DND-41 (cell line): Measurements from ENCODE around the gene LOX.
"Not testable (repeated sequence)": the region's sequence is repeated elsewhere in the genome, so short reads cannot be mapped to it uniquely, and the experiment has no call there.

Experiments used
- ATAC-seq: fragments of 200-7000 bp; cut with Tn5 transposase; 3 replicates; pipeline ENCODE4 v1.9.1; 2021; ENCODE audit warnings: low read depth; ENCODE audit not compliant: insufficient read depth
- DNase-seq: peaks from one replicate; pipeline ENCODE4 v3.0.0-alpha.2; 2020
- H2AFZ ChIP-seq: 2 replicates; pipeline ENCODE4 v1.6.0; 2012; ENCODE audit warnings: low read depth, low read length
- H3K27ac ChIP-seq: 2 replicates; pipeline ENCODE4 v1.5.1; 2012; ENCODE audit warnings: low read length, inconsistent platforms
- H3K27me3 ChIP-seq: fragments of 200-600 bp; sonication (generic); 2 replicates; pipeline ENCODE4 v1.6.0; 2012; ENCODE audit warnings: low read length, mild to moderate bottlenecking, inconsistent platforms; ENCODE audit not compliant: insufficient read depth, poor library complexity
- H3K36me3 ChIP-seq: 2 replicates; pipeline ENCODE4 v1.5.1; 2012; ENCODE audit warnings: low read length, inconsistent platforms; ENCODE audit not compliant: insufficient read depth
- H3K4me1 ChIP-seq: 2 replicates; pipeline ENCODE4 v1.5.1; 2012; ENCODE audit warnings: mild to moderate bottlenecking, low read length; ENCODE audit not compliant: insufficient read depth
- H3K4me2 ChIP-seq: 2 replicates; pipeline ENCODE4 v1.6.0; 2012; ENCODE audit warnings: mild to moderate bottlenecking, moderate library complexity, low read length, inconsistent platforms; ENCODE audit not compliant: insufficient read depth
- H3K4me3 ChIP-seq, 2 experiments: fragments of 200-600 bp in 1 of 2; shearing (Covaris generic) in 1 of 2; 2 replicates each; pipeline ENCODE4 v1.5.1; 2012 to 2016; ENCODE audit warnings: inconsistent platforms in 2 of 2, low read length in 2 of 2, mild to moderate bottlenecking in 2 of 2, low read depth in 1 of 2, moderate library complexity in 1 of 2
- H3K79me2 ChIP-seq: 2 replicates; pipeline ENCODE4 v1.6.0; 2012; ENCODE audit warnings: low read length, inconsistent platforms; ENCODE audit not compliant: insufficient read depth
- H3K9ac ChIP-seq: 2 replicates; pipeline ENCODE4 v1.6.0; 2012; ENCODE audit warnings: low read depth, mild to moderate bottlenecking, inconsistent platforms, low read length, moderate library complexity
- H3K9me3 ChIP-seq: 2 replicates; pipeline ENCODE4 v1.5.1; 2012; ENCODE audit warnings: low read length, moderate library complexity, mild to moderate bottlenecking, inconsistent platforms; ENCODE audit not compliant: insufficient read depth, severe bottlenecking
- H4K20me1 ChIP-seq: 2 replicates; pipeline ENCODE4 v1.6.0; 2012; ENCODE audit warnings: low read length; ENCODE audit not compliant: insufficient read depth
- EZH2 ChIP-seq: IDR thresholded peaks from 3 replicates; pipeline ENCODE4 v1.6.1; 2012; ENCODE audit warnings: borderline replicate concordance, low read depth, mild to moderate bottlenecking, moderate library complexity, low read length, inconsistent platforms; ENCODE audit not compliant: severe bottlenecking
- TF ChIP-seq, protein P1 (sequence below): IDR thresholded peaks from 2 replicates; pipeline ENCODE4 v1.5.1; 2012; ENCODE audit warnings: borderline replicate concordance, low read length, moderate library complexity, mild to moderate bottlenecking; ENCODE audit not compliant: poor library complexity, severe bottlenecking; ENCODE audit errors: extremely low read depth

The LOX gene

DNA sequence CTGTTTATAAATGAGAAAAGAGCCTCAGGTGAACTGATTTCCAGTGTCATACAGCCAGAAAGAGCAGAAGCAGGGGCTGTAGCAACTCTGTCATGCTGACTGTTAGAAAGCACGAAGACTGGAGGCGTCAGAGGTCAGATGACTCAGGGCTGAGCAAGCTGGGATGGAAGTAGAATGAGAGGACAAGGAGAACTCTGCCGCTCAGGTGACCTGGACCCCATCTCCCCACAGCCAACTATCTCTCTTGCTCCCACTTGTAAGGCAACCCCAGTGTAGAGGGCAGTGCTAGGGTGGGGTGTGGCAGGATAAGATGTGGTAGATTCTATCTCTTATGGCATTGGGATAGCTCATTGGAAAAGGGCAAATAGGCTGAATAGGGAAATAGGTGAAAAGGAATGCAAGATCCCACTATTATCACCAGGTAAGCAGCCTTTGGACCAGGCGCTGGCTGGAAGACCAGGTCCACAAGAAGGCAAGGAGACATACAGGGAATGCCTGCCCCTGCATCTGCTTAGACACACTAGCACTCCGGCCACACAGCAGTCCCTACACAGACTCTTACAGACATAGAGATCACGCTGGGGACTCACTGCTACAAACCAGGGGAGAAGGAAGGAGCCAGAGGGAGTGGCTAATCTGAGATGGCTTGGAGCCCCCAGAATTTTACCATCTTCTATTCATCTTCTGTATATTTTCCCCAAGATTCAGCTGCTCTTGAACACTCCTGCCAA, 21.2 kb upstream of the LOX start:
- no peaks in the 10 kb centered on the region for H3K9me3 ChIP-seq
- H3K9ac ChIP-seq, result no peak overlapping the region
- no peak overlapping the region for H3K4me3 ChIP-seq
- no peaks in the 10 kb centered on the region for H4K20me1 ChIP-seq
- no peaks in the 10 kb centered on the region for H3K27me3 ChIP-seq
- no peaks in the 10 kb centered on the region for H3K36me3 ChIP-seq
- no peak overlapping the region for H3K27ac ChIP-seq
- TF ChIP-seq EZH2, result no peak
- TF ChIP-seq, protein P1, sequence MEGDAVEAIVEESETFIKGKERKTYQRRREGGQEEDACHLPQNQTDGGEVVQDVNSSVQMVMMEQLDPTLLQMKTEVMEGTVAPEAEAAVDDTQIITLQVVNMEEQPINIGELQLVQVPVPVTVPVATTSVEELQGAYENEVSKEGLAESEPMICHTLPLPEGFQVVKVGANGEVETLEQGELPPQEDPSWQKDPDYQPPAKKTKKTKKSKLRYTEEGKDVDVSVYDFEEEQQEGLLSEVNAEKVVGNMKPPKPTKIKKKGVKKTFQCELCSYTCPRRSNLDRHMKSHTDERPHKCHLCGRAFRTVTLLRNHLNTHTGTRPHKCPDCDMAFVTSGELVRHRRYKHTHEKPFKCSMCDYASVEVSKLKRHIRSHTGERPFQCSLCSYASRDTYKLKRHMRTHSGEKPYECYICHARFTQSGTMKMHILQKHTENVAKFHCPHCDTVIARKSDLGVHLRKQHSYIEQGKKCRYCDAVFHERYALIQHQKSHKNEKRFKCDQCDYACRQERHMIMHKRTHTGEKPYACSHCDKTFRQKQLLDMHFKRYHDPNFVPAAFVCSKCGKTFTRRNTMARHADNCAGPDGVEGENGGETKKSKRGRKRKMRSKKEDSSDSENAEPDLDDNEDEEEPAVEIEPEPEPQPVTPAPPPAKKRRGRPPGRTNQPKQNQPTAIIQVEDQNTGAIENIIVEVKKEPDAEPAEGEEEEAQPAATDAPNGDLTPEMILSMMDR, result no peak
- no peaks in the 10 kb centered on the region for H3K79me2 ChIP-seq
- H2AFZ ChIP-seq, result no peak overlapping the region
- no peak for ATAC-seq
- no peak for DNase-seq
- H3K4me1 ChIP-seq, result no peaks in the 10 kb centered on the region
- no peak overlapping the region for H3K4me2 ChIP-seq

DNA sequence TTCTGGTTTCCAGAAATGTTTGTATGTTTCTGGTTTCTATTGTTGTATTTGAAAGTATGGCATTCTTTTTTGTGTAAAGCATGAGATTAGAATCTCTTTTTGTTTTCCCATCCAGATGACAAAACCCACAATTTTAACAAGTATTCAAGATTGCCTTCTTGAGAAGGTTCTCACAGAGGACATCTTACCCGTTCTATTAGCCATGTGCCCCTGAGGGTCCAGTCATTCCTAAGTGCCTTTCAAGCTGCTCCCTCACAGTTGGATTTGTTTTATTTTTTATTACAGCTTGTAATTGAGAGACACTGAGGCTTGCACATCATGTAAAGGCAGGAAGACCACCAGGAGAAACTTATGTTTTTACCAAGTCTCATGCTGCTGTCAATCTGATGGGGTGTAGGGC, 19.3 kb upstream of the LOX start:
- no peak overlapping the region for H3K4me3 ChIP-seq
- no peaks in the 10 kb centered on the region for H3K27me3 ChIP-seq
- ATAC-seq (no peak), DNase-seq (no peak)
- no peaks in the 10 kb centered on the region for H3K79me2 ChIP-seq
- H3K36me3 ChIP-seq, result no peaks in the 10 kb centered on the region
- H3K9me3 ChIP-seq, result no peaks in the 10 kb centered on the region
- H3K4me2 ChIP-seq, result no peak overlapping the region
- no peak overlapping the region for H3K9ac ChIP-seq
- no peak overlapping the region for H3K27ac ChIP-seq
- no peaks in the 10 kb centered on the region for H4K20me1 ChIP-seq
- no peaks in the 10 kb centered on the region for H3K4me1 ChIP-seq
- H2AFZ ChIP-seq, result no peak overlapping the region
- no peak for TF ChIP-seq EZH2
- TF ChIP-seq, protein P1, result no peak

DNA sequence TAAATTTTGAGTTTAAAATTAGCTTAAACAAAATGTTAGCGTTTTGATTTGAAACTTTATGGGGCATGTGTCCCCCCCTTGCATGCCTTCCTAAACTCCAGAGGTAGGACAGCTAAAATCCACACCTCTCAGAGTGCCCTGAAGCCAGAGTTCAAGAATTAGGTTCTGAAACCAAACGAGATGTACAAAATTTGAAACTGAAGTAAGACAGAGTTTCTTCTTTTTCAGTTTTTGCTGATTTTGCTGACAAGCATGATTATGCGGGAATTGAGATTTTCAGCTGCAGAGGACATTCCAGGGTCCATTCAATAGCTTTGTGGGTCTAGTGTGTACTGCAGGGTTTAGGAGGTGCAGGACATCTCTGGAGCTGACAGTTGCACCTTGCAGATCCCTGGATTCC, 17.1 kb upstream of the LOX start:
- Histone ChIP-seq H2AFZ (no peak overlapping the region), H3K9ac (no peak overlapping the region), H3K4me3 (no peak overlapping the region), H3K79me2 (no peaks in the 10 kb centered on the region), H3K4me1 (no peaks in the 10 kb centered on the region; the same call in 1 of the 2 replicates), H3K27ac (no peak overlapping the region), H3K36me3 (no peaks in the 10 kb centered on the region), H3K27me3 (no peaks in the 10 kb centered on the region), H4K20me1 (no peaks in the 10 kb centered on the region), H3K4me2 (no peak overlapping the region), H3K9me3 (no peaks in the 10 kb centered on the region)
- no peak for DNase-seq
- no peak for ATAC-seq
- no peak for TF ChIP-seq EZH2
- TF ChIP-seq, protein P1, result no peak

GRCh38 chr5:122094251-122094650, 16.2 kb upstream of the LOX start:
- not testable (repeated sequence) for H3K27ac ChIP-seq, ATAC-seq, H2AFZ ChIP-seq, H4K20me1 ChIP-seq, H3K9ac ChIP-seq, H3K9me3 ChIP-seq, H3K36me3 ChIP-seq, H3K4me3 ChIP-seq, H3K27me3 ChIP-seq, DNase-seq, H3K4me1 ChIP-seq, H3K79me2 ChIP-seq, H3K4me2 ChIP-seq
